ENCODE results near the gene TBC1D2.

Gene TBC1D2

GRCh38 chr9:98159301-98159700, 96.1 kb downstream of the TBC1D2 start:
- H3K9me3 ChIP-seq (ENCODE audit: insufficient read depth, low read length), result no peaks in the 10 kb centered on the region
- H3F3A ChIP-seq (ENCODE audit: insufficient read depth), result no peaks in the 10 kb centered on the region
- H3K9ac ChIP-seq (ENCODE audit: low read length), result no peak overlapping the region

GRCh38 chr9:98158071-98158831, 97.2 kb downstream of the TBC1D2 start:
- Histone ChIP-seq H3K9me2 (replicated peaks; ENCODE audit: insufficient read depth, low read length) (no peaks in the 10 kb centered on the region), H2AFZ (ENCODE audit: low read depth, low read length, severe bottlenecking) (no peak overlapping the region), H3K9me3 (ENCODE audit: insufficient read depth, low read length) (no peaks in the 10 kb centered on the region), H3K9ac (ENCODE audit: low read length) (no peak overlapping the region), H3K27ac (ENCODE audit: low read depth, low read length) (no peak overlapping the region), H3K27me3 (ENCODE audit: low read length) (no peaks in the 10 kb centered on the region), H3K4me3 (ENCODE audit: insufficient read depth, low read length, poor library complexity, severe bottlenecking) (no peak overlapping the region), H3K4me2 (ENCODE audit: low read depth, low read length, poor library complexity, severe bottlenecking) (no peak overlapping the region), H3K36me3 (ENCODE audit: low read length) (no peaks in the 10 kb centered on the region), H4K20me1 (ENCODE audit: low read depth, low read length) (no peaks in the 10 kb centered on the region), H3F3A (ENCODE audit: insufficient read depth) (no peaks in the 10 kb centered on the region), H3K79me2 (ENCODE audit: insufficient read depth, low read length) (no peaks in the 10 kb centered on the region)
- no peak for TF ChIP-seq CTCF (IDR thresholded peaks at IDR 0.05; ENCODE audit: insufficient read depth, low read length, poor library complexity, severe bottlenecking)
- no peak for TF ChIP-seq EZH2phosphoT487 (conservative IDR thresholded peaks at IDR 0.05; ENCODE audit: low read length)

More at GRCh38 chr9:98159301-98159700, 96.1 kb downstream of the TBC1D2 start:
- Histone ChIP-seq H3K4me3 (ENCODE audit: insufficient read depth, low read length, poor library complexity, severe bottlenecking) (no peak overlapping the region), H3K4me2 (ENCODE audit: low read depth, low read length, poor library complexity, severe bottlenecking) (no peak overlapping the region), H3K79me2 (ENCODE audit: insufficient read depth, low read length) (no peaks in the 10 kb centered on the region), H3K27me3 (ENCODE audit: low read length) (no peaks in the 10 kb centered on the region), H2AFZ (ENCODE audit: low read depth, low read length, severe bottlenecking) (no peak overlapping the region), H3K27ac (ENCODE audit: low read depth, low read length) (no peak overlapping the region), H3K36me3 (ENCODE audit: low read length) (no peaks in the 10 kb centered on the region), H4K20me1 (ENCODE audit: low read depth, low read length) (no peaks in the 10 kb centered on the region), H3K9me2 (replicated peaks; ENCODE audit: insufficient read depth, low read length) (no peaks in the 10 kb centered on the region)
- TF ChIP-seq EZH2phosphoT487 (conservative IDR thresholded peaks at IDR 0.05; ENCODE audit: low read length) (no peak), CTCF (IDR thresholded peaks at IDR 0.05; ENCODE audit: insufficient read depth, low read length, poor library complexity, severe bottlenecking) (no peak)

GRCh38 chr9:98157372-98157771, 98.1 kb downstream of the TBC1D2 start:
- no peak overlapping the region for H3K27ac ChIP-seq (ENCODE audit: low read depth, low read length)
- H3K9ac ChIP-seq (ENCODE audit: low read length), result no peak overlapping the region
- H3K4me3 ChIP-seq (ENCODE audit: insufficient read depth, low read length, poor library complexity, severe bottlenecking), result no peak overlapping the region
- H3K9me3 ChIP-seq (ENCODE audit: insufficient read depth, low read length), result no peaks in the 10 kb centered on the region
- no peaks in the 10 kb centered on the region for H3F3A ChIP-seq (ENCODE audit: insufficient read depth)
- H3K27me3 ChIP-seq (ENCODE audit: low read length), result no peaks in the 10 kb centered on the region
- no peaks in the 10 kb centered on the region for H3K79me2 ChIP-seq (ENCODE audit: insufficient read depth, low read length)
- no peak for TF ChIP-seq EZH2phosphoT487 (conservative IDR thresholded peaks at IDR 0.05; ENCODE audit: low read length)
- no peak for TF ChIP-seq CTCF (IDR thresholded peaks at IDR 0.05; ENCODE audit: insufficient read depth, low read length, poor library complexity, severe bottlenecking)
- H2AFZ ChIP-seq (ENCODE audit: low read depth, low read length, severe bottlenecking), result no peak overlapping the region
- H4K20me1 ChIP-seq (ENCODE audit: low read depth, low read length), result no peaks in the 10 kb centered on the region
- H3K36me3 ChIP-seq (ENCODE audit: low read length), result no peaks in the 10 kb centered on the region
- H3K9me2 ChIP-seq (replicated peaks; ENCODE audit: insufficient read depth, low read length), result no peaks in the 10 kb centered on the region
- H3K4me2 ChIP-seq (ENCODE audit: low read depth, low read length, poor library complexity, severe bottlenecking), result no peak overlapping the region

Data from SU-DHL-6 (cell line).